GM21528 (cell line): ENCODE data around the gene ZFHX3.

Source experiments
- ATAC-seq: cut with Tn5 transposase; IDR thresholded peaks from one replicate; pipeline ENCODE4 v1.9.1; 2021; ENCODE audit warnings: mild to moderate bottlenecking, moderate library complexity; ENCODE audit not compliant: unreplicated experiment, low FRiP score

Gene ZFHX3

GRCh38 chr16:72917051-72917450 is 130.9 kb downstream of the ZFHX3 start:
- ATAC-seq = no peak

GRCh38 chr16:72915331-72915730 is 132.6 kb downstream of the ZFHX3 start:
- ATAC-seq = no peak

- ATAC-seq = no peak
Measured at GRCh38 chr16:72913551-72913950, 134.4 kb downstream of the ZFHX3 start.

GRCh38 chr16:72911971-72912370 is 136.0 kb downstream of the ZFHX3 start:
- no peak for ATAC-seq

GRCh38 chr16:72910875-72911274 is 137.1 kb downstream of the ZFHX3 start:
- no peak for ATAC-seq

GRCh38 chr16:72910381-72910780 is 137.5 kb downstream of the ZFHX3 start:
- ATAC-seq = no peak

GRCh38 chr16:72909196-72909595 is 138.7 kb downstream of the ZFHX3 start:
- ATAC-seq = no peak

- no peak for ATAC-seq
Measured at GRCh38 chr16:72908362-72909167, 139.4 kb downstream of the ZFHX3 start.

- ATAC-seq = no peak
Measured at GRCh38 chr16:72905581-72905980, 142.3 kb downstream of the ZFHX3 start.

- no peak for ATAC-seq
Measured at GRCh38 chr16:72903176-72903575, 144.8 kb downstream of the ZFHX3 start.

GRCh38 chr16:72902206-72902605 is 145.7 kb downstream of the ZFHX3 start:
- no peak for ATAC-seq

GRCh38 chr16:72901000-72901627 is 146.8 kb downstream of the ZFHX3 start:
- no peak for ATAC-seq

- ATAC-seq = no peak
Measured at GRCh38 chr16:72898216-72898825, 149.6 kb downstream of the ZFHX3 start.

- no peak for ATAC-seq
Measured at GRCh38 chr16:72897707-72898106, 150.2 kb downstream of the ZFHX3 start.

GRCh38 chr16:72896485-72897118 is 151.3 kb downstream of the ZFHX3 start:
- ATAC-seq = no peak

- ATAC-seq = no peak
Measured at GRCh38 chr16:72895951-72896350, 152.0 kb downstream of the ZFHX3 start.

- ATAC-seq = no peak
Measured at GRCh38 chr16:72894293-72895151, 153.4 kb downstream of the ZFHX3 start.

GRCh38 chr16:72891291-72892227 is 156.4 kb downstream of the ZFHX3 start:
- no peak for ATAC-seq

- ATAC-seq = no peak
Measured at GRCh38 chr16:72890587-72890986, 157.3 kb downstream of the ZFHX3 start.
